Measurements from ENCODE around the gene ARIH2.

Gene ARIH2

DNA sequence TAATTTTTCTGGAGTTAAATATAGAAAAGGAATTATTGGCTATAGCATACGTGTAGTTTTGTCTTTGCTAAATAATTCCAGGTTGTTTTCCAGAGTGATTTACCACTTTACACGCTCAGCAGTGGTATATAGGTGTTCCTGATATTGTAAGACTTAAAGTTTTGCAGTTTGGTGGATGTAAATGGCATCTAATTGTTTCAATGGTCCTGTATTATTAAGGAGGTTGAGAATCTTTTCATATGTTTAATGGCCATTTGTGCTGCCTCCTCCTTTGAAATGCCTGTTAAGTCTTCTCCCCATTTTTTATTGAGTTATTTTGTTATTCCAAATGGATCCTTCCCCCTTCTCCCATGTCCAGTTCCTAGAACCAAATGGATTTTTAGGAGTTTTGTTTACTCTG lies 44.9 kb downstream of the ARIH2 start:
- in situ Hi-C loops (cut with MboI; ENCODE audit: low pct_unique_long_range_greater_than_20kb, low sequenced_read_pairs, unreplicated experiment), result no loop called here
- TF ChIP-seq, protein P1, sequence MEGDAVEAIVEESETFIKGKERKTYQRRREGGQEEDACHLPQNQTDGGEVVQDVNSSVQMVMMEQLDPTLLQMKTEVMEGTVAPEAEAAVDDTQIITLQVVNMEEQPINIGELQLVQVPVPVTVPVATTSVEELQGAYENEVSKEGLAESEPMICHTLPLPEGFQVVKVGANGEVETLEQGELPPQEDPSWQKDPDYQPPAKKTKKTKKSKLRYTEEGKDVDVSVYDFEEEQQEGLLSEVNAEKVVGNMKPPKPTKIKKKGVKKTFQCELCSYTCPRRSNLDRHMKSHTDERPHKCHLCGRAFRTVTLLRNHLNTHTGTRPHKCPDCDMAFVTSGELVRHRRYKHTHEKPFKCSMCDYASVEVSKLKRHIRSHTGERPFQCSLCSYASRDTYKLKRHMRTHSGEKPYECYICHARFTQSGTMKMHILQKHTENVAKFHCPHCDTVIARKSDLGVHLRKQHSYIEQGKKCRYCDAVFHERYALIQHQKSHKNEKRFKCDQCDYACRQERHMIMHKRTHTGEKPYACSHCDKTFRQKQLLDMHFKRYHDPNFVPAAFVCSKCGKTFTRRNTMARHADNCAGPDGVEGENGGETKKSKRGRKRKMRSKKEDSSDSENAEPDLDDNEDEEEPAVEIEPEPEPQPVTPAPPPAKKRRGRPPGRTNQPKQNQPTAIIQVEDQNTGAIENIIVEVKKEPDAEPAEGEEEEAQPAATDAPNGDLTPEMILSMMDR (IDR thresholded peaks at IDR 0.05; ENCODE audit: extremely low read depth, insufficient read depth, missing control alignments), result no peak
- DNase-seq (ENCODE audit: low spot score), result no peak

DNA sequence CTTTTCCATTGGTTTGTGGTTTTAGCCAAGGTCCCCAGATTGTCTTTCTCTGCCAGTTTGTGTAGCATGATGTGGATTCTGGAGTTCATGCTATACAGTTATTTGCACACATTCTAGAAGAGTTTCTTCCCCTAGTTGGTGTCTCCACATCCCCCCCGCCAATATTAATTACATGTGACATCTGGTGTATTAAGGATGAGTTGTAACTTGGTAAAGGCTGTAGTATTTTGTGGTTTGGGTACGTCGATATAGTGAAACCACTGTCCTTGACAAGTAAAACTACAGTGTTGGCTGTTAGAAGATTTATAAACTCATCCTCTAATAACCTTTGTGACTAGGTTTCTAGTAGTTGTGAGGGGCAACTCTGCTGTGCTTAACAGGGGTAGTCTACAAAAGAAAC lies 47.7 kb downstream of the ARIH2 start:
- TF ChIP-seq, protein P1 (IDR thresholded peaks at IDR 0.05; ENCODE audit: extremely low read depth, insufficient read depth, missing control alignments), result no peak
- in situ Hi-C loops (cut with MboI; ENCODE audit: low pct_unique_long_range_greater_than_20kb, low sequenced_read_pairs, unreplicated experiment), result no loop called here
- no peak for DNase-seq (ENCODE audit: low spot score)

DNA sequence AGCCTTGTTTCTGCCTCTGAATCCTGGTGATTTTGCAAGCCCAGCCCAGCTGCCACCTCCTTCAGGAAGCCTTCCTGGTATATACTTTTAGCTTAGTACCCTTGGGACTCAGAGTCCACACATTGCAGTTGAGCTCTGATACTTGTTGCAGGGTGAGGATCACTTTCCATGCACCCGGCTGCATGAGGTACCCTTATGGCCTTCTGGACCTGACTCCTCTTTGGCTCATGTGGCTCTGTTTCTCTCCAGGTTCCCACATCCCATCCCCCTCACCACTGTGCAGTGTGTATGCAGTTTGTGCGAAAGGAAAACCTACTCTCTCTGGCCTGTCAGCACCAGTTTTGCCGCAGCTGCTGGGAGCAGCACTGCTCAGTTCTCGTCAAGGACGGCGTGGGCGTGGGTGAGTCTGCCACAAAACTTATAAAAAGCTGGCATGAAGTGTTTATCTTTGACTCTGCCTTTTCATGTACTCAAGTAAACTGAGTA lies 48.3 kb downstream of the ARIH2 start:
- TF ChIP-seq, protein P1 (IDR thresholded peaks at IDR 0.05; ENCODE audit: extremely low read depth, insufficient read depth, missing control alignments), result no peak
- in situ Hi-C loops (cut with MboI; ENCODE audit: low pct_unique_long_range_greater_than_20kb, low sequenced_read_pairs, unreplicated experiment), result no loop called here
- no peak for DNase-seq (ENCODE audit: low spot score)

DNA sequence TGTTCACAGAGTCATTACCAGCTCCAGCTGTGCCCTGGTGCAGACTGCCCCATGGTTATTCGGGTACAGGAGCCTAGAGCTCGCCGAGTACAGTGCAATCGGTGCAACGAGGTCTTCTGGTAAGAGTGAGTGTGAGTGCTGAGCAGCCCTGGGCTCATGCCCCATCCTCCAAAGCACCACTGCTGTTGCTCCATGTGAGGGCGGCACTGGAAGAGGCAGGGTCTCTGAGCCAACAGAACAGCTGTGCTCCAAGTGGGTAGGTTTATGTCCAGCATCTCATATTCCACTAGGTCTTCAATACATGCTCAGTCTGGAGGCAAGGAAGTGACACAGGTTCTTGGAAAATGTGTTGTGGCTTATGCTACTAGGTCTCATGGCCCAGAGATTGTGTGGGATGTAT lies 51.9 kb downstream of the ARIH2 start:
- in situ Hi-C loops (cut with MboI; ENCODE audit: low pct_unique_long_range_greater_than_20kb, low sequenced_read_pairs, unreplicated experiment), result no loop called here
- DNase-seq (ENCODE audit: low spot score), result no peak

DNA sequence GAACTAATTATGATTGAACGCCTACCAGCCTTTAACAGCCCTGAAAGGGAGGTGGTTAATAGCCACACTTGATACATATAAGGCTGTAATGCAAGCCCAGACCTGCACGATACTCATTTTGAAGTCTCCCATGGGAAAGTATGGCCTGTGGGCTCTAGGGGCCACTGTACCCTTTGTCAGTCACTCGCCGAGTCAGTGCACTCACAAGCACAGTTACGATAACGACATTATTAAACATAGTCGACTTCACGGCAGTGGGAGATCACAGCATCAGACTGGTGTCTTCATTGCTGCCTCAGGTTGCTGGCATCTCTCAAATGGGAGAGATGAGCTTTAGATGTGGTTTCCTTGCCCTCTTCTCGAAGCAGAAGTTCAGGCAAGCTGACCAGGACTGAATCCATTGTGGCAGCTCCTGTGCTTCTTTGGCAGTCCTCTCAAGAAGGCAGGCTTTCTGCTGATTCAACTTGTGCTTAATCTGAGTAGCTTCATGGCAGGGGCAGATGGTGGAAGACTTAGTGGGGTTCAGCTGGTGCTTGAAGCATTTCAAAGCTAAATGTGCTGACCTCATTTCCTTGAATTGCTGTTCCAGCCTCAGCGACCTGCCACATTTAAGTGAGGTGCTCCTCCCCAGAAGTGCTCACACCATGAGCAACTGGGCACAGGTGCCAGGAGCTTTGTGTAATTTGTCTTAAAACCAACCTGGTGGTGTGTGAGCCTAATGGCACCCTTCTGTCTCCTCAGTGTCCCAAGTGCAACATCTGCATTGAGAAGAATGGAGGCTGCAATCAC lies 55.6 kb downstream of the ARIH2 start:
- no peak for DNase-seq (ENCODE audit: low spot score)
- TF ChIP-seq, protein P1 (IDR thresholded peaks at IDR 0.05; ENCODE audit: extremely low read depth, insufficient read depth, missing control alignments), result no peak
- in situ Hi-C loops (cut with MboI; ENCODE audit: low pct_unique_long_range_greater_than_20kb, low sequenced_read_pairs, unreplicated experiment), result no loop called here

More for the DNA sequence above, 51.9 kb downstream of the ARIH2 start:
- TF ChIP-seq, protein P1 (IDR thresholded peaks at IDR 0.05; ENCODE audit: extremely low read depth, insufficient read depth, missing control alignments), result no peak

DNA sequence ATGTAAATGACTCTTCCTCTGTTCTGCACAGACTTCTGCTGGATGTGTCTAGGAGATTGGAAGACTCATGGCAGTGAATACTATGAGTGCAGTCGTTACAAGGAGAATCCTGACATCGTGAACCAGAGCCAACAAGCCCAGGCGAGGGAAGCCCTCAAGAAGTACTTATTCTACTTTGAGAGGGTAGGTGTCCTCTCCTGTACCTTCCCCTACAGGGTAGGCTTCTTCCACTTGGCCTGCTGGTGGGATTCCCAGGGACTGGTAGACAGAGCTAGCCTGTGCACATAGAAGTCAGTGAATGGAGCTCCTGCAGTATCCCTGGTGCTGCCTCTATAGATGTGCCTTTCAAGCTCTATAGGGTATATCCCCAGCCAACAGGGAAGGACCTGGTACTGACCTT lies 60.8 kb downstream of the ARIH2 start:
- in situ Hi-C loops (cut with MboI; ENCODE audit: low pct_unique_long_range_greater_than_20kb, low sequenced_read_pairs, unreplicated experiment), result no loop called here
- TF ChIP-seq, protein P1 (IDR thresholded peaks at IDR 0.05; ENCODE audit: extremely low read depth, insufficient read depth, missing control alignments), result no peak
- no peak for DNase-seq (ENCODE audit: low spot score)
